Coronary artery (tissue), 2 donors: ENCODE results near the gene ANKRD13A.

Experiments used
- DNase-seq: peaks from one replicate; pipeline ENCODE4 v3.0.0-alpha.2; 2017; ENCODE audit warnings: low spot score
- H3K27ac ChIP-seq, 2 donors: fragments of 200-600 bp; sonication (generic); one replicate each; pipeline ENCODE4 v1.5.1; 2016 to 2019
- H3K4me3 ChIP-seq: fragments of 200-600 bp; sonication (generic); 2 replicates; pipeline ENCODE4 v1.5.1; 2016; ENCODE audit warnings: mild to moderate bottlenecking, moderate library complexity
- TF ChIP-seq, protein P1 (sequence below): fragments of 200-600 bp; sonication (generic); IDR thresholded peaks from one replicate; pipeline ENCODE4 v1.5.1; 2019; ENCODE audit warnings: antibody characterized with exemption

ANKRD13A gene

DNA sequence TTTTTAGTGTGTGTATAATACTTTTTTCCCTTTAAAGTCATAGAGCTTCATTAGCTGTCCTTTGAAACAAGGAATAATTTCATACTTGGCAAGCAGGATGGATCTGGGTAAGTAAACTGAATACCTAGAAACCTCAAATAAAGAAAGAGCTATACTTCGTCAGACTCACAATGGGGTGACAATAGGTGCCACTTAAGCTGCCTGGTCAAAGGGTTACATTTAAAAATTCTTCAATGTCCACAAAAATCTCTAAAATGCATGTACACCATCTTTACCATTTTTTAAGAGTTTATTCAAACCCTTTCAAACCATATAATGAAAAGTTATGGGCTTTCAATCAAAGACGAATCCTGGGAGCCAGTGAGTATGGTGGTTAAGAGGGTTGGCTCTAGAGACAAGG lies 6.1 kb upstream of the ANKRD13A start:
- no peak overlapping the region for H3K27ac ChIP-seq
- TF ChIP-seq, protein P1, sequence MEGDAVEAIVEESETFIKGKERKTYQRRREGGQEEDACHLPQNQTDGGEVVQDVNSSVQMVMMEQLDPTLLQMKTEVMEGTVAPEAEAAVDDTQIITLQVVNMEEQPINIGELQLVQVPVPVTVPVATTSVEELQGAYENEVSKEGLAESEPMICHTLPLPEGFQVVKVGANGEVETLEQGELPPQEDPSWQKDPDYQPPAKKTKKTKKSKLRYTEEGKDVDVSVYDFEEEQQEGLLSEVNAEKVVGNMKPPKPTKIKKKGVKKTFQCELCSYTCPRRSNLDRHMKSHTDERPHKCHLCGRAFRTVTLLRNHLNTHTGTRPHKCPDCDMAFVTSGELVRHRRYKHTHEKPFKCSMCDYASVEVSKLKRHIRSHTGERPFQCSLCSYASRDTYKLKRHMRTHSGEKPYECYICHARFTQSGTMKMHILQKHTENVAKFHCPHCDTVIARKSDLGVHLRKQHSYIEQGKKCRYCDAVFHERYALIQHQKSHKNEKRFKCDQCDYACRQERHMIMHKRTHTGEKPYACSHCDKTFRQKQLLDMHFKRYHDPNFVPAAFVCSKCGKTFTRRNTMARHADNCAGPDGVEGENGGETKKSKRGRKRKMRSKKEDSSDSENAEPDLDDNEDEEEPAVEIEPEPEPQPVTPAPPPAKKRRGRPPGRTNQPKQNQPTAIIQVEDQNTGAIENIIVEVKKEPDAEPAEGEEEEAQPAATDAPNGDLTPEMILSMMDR, result no peak
- no peak for DNase-seq
- H3K4me3 ChIP-seq, result no peak overlapping the region

DNA sequence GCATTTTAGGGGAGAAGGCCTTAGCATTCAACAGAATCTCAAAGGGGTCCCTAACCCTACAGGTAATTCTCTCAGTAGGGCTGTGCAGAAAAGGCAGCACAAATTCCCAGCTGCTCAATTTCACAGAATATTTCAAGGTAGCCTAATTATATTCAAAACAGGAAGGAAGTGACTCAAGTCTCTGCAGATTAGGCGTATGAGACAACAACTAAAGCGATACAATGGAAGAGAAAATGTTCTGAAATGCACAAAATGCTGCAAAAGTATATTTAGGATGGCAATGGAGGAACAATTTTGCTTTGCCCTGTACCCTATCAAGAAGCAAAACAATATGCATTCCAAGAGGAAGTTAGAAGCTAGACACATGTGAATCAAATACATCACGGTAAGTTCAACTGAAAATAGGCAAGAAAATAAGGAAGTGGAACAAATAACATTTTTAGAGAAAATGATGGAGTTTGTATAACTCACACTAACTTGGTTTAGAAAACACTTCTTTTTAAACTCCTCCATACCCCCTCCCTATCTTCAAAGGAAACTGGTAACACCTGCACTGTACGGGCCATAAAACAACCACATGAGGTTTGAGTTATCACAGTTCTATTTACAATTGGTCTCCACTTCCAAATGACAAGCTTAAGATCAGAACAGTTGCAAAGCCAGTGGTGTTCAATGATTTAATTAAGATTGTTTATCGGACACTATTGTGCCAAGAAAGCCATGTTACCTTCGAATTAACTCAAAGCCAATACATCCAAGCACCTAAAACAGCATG lies 4.6 kb upstream of the ANKRD13A start:
- Histone ChIP-seq H3K27ac (peak overlapping the region in 1 of 2 donors; percentile 94), H3K4me3 (peak overlapping the region; percentile 99)
- DNase-seq, result no peak
- TF ChIP-seq, protein P1, result no peak

DNA sequence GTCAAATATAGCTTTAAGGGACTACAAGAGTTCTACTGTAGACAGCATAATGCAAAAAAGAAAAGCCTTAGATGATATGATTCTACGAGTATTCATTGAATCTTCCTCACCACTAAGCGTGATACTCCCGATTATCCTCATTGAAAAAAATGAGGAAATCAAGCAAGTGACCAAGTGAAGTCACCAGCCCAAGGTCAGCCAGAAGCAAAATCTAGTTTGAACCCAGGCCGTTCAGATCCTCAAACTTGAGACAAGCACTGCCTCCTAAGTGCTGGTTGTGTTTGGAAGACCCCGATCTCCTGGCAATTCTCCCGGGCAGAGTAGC lies 3.9 kb upstream of the ANKRD13A start:
- Histone ChIP-seq H3K4me3 (peak overlapping the region; percentile 99), H3K27ac (peak overlapping the region; percentile 43 to 94)
- TF ChIP-seq, protein P1, result no peak
- DNase-seq, result no peak

DNA sequence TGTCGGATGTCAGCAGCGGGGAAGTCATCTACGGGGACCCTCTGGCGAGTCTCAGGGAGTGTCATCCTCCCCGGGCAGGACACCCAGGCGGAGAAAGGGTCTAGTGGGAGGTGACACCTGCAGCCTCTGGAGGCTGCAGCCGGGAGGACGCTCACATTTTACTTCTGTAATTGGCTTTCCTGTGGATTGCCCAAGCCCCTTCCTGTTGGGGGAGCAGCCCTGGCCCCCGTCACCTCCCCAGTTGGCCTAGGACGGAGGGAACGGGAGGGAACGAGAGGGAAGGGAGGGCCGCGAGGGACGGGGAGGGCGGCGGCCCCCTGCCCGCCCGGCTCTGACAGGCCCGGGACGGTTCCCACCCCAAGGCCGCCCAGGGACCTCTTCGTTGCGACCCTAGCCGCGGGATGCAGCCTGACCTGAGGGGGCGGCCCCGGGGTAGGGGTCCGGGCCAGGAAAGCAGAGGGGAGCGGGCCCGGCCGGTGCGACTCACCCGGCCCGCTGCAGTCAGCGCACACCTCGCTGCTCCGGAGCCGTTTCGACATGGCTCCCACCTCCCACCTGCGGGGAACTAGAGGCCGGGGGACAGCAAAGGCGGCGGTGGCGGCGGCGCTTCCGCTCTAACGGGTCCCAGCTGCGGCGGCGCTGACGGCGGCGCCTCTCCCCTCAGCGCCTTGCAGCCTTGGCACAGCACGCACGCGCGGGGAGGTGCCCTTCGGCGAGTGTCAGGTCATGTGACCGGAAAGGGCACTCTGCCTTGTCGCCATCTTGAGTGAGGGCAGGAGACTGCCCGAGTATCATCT lies 3.3 kb upstream of the ANKRD13A start, which contains the start of gene GIT2:
Gene GIT2 (minus strand): TSS at position 683 of the 797 bp plus-strand sequence. CDS start 144 bp downstream, at position 539.
- peak; percentile 95 for DNase-seq
- TF ChIP-seq, protein P1, result no peak
- peak within 1 kb of the TSS; percentile 99 for H3K4me3 ChIP-seq
- H3K27ac ChIP-seq, result peak within 1 kb of the TSS; percentile 43 to 94

DNA sequence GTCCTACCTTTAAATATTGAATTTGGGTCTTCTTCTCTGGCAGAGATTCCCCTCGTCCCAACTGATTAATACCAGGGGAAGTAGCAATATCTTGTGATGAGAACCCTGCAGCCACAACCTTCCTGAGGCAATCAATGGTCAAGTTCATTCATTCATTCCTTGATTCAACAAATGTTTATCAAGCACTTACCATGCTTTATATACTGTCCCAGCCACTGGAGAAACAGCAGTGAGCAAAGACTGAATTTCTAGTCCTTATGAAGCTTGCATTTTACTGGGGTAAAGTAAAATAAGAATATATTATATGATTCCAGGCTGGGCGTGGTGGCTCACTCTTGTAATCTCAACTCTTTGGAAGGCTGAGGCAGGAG lies 2.8 kb upstream of the ANKRD13A start:
- DNase-seq, result no peak
- peak overlapping the region; percentile 43 to 94 for H3K27ac ChIP-seq
- TF ChIP-seq, protein P1, result no peak
- H3K4me3 ChIP-seq, result peak overlapping the region; percentile 99

DNA sequence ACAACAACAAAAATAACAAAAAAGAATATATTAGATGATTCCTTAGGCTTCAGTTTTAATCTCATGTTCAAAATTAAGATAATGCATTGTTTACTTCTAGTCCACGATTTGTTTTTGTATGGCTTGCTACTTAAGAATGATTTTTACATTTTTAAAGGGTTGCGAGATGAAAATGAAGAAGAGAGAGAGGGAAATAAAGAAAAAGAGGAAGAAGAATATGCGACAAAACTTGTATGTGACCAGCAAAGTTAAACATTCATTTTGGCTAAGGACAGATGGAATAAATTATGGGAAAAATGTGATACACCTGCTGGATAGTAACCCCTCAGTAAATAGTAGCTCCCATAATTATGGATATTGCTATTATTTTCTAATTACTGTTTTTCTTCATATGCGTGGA lies 1.8 kb upstream of the ANKRD13A start:
- Histone ChIP-seq H3K4me3 (no peak overlapping the region), H3K27ac (no peak overlapping the region)
- no peak for DNase-seq
- TF ChIP-seq, protein P1, result no peak
